Fibroblast of lung (primary cell): Measurements from ENCODE around the gene KRT74. TPM values are rescaled to one million over a fixed set of nuclear protein-coding genes. Genes with fewer than 3 reads are reported as not detected.

ENCODE experiments used
- DNase-seq, 2 donors: peaks; one replicate each; pipeline versions ENCODE4 v3.0.0 to v3.0.0-alpha.2; 2010; ENCODE audit warnings: low read depth in 2 of 2
- H2AFZ ChIP-seq: 2 replicates; pipeline ENCODE4 v1.5.1; 2012; ENCODE audit warnings: low read length, control low read depth, inconsistent platforms
- H3K27ac ChIP-seq: 2 replicates; pipeline ENCODE4 v1.5.1; 2011; ENCODE audit warnings: low read length, control low read depth; ENCODE audit not compliant: insufficient read depth
- H3K27me3 ChIP-seq: 2 replicates; pipeline ENCODE4 v1.5.1; 2011; ENCODE audit warnings: mild to moderate bottlenecking, low read length; ENCODE audit not compliant: control insufficient read depth, insufficient read depth
- H3K36me3 ChIP-seq: 2 replicates; pipeline ENCODE4 v1.5.1; 2011; ENCODE audit warnings: low read length; ENCODE audit not compliant: control insufficient read depth, insufficient read depth
- H3K4me1 ChIP-seq: 2 replicates; pipeline ENCODE4 v1.5.1; 2011; ENCODE audit warnings: low read length; ENCODE audit not compliant: control insufficient read depth, insufficient read depth; ENCODE audit errors: extremely low read depth
- H3K4me2 ChIP-seq: 2 replicates; pipeline ENCODE4 v1.5.1; 2011; ENCODE audit warnings: low read length, control low read depth; ENCODE audit not compliant: insufficient read depth; ENCODE audit errors: extremely low read depth
- H3K4me3 ChIP-seq, 4 experiments: fragments of 200-600 bp in 1 of 4; sonication (generic) in 1 of 4; replicated peaks in 1 of 4; 2 replicates each; pipeline ENCODE4 v1.5.1; 2011 to 2016; ENCODE audit warnings: low read length in 4 of 4, low read depth in 3 of 4, mild to moderate bottlenecking in 3 of 4, control low read depth in 2 of 4, inconsistent platforms in 1 of 4, mixed read lengths in 1 of 4; ENCODE audit not compliant: insufficient read depth in 1 of 4; ENCODE audit errors: control extremely low read depth in 1 of 4
- H3K79me2 ChIP-seq: 2 replicates; pipeline ENCODE4 v1.5.1; 2012; ENCODE audit warnings: mild to moderate bottlenecking, low read length, inconsistent platforms; ENCODE audit not compliant: control insufficient read depth, insufficient read depth
- H3K9ac ChIP-seq: 2 replicates; pipeline ENCODE4 v1.5.1; 2011; ENCODE audit warnings: mild to moderate bottlenecking, low read length, control low read depth; ENCODE audit not compliant: insufficient read depth
- H3K9me3 ChIP-seq: 2 replicates; pipeline ENCODE4 v1.5.1; 2012; ENCODE audit warnings: low read depth, low read length; ENCODE audit not compliant: control insufficient read depth, insufficient read depth
- H4K20me1 ChIP-seq: 2 replicates; pipeline ENCODE4 v1.5.1; 2011; ENCODE audit warnings: low read length; ENCODE audit not compliant: control insufficient read depth, insufficient read depth; ENCODE audit errors: extremely low read depth
- EZH2 ChIP-seq: IDR thresholded peaks from 2 replicates; pipeline ENCODE4 v1.5.1; 2012; ENCODE audit warnings: low read length, control low read depth, mild to moderate bottlenecking; ENCODE audit errors: missing control alignments
- polyA plus RNA-seq, 2 donors: library from polyadenylated mRNA; depleted of rRNA in 1 of 2; stranded (reverse) in 1 of 2; unstranded in 1 of 2; fragments of >200 nt; gene quantifications; 2 replicates each; pipeline ENCODE4 v1.2.1, GENCODE V29; 2011 to 2012; ENCODE audit warnings: missing spikeins in 1 of 2
- total RNA-seq: library from RNA; depleted of rRNA; stranded (reverse); fragments of >200 nt; gene quantifications from 2 replicates; pipeline ENCODE4 v1.2.1, GENCODE V29; 2014
- TF ChIP-seq, protein P1 (sequence below), 2 donors: IDR thresholded peaks in 1 of 2; conservative IDR thresholded peaks in 1 of 2; 1 replicate in 1 of 2; 2 replicates in 1 of 2; pipeline ENCODE4 v1.5.1; 2011 to 2012; ENCODE audit warnings: low read length in 2 of 2, control low read depth in 1 of 2, inconsistent platforms in 1 of 2, low read depth in 1 of 2, mild to moderate bottlenecking in 1 of 2

The KRT74 gene
- total and polyA plus RNA-seq, 2 donors (not counting 1 experiment from before 2014, with no cell fraction given) = not detected

DNA sequence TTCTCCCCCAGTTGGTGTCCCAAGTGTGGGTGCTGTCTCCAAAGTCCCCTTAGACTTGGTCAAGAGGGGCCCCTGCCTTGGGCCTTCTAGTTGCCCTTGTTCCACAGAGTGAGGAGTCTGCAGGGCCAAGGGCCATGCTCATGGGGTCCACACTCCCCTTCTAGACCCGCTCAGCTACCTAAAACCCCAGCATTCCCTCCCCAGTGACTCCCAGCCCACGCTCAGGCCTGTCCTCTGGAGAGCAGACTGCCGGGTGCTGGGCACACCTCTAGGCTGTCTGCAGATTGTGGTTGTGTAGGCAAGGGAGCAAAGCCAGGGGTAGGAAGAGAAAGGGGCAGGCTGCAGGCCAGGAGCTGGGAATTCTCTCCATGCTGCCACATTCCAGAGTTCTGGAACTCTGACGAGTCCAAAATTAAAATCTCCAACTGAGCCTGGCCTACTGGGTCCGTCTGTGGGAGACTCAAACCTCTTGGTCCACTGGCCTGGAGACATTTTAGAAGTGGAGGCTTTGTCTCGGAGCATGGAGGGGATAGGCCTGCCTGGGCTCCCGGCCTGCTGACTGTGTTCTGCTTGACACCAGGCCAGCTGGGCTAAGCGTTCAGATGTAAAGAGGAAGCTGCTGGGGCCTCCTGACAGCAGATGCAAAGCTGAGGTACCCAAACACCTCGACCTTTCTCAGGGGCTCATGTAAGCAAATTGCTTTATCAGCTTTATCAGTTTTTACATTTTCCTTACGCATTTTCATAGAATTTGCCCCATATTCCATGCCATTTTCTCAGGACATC lies 39.8 kb downstream of the KRT74 start:
- Histone ChIP-seq H3K79me2 (no peaks in the 10 kb centered on the region), H3K4me1 (no peaks in the 10 kb centered on the region), H3K36me3 (no peaks in the 10 kb centered on the region), H3K4me2 (no peak overlapping the region), H3K27ac (no peak overlapping the region), H3K9me3 (no peaks in the 10 kb centered on the region), H3K9ac (no peak overlapping the region), H2AFZ (no peak overlapping the region), H3K27me3 (peaks cover 2% of the 10 kb centered on the region), H4K20me1 (no peaks in the 10 kb centered on the region), H3K4me3 (no peak overlapping the region)
- no peak for DNase-seq
- no peak for TF ChIP-seq EZH2
- TF ChIP-seq, protein P1, sequence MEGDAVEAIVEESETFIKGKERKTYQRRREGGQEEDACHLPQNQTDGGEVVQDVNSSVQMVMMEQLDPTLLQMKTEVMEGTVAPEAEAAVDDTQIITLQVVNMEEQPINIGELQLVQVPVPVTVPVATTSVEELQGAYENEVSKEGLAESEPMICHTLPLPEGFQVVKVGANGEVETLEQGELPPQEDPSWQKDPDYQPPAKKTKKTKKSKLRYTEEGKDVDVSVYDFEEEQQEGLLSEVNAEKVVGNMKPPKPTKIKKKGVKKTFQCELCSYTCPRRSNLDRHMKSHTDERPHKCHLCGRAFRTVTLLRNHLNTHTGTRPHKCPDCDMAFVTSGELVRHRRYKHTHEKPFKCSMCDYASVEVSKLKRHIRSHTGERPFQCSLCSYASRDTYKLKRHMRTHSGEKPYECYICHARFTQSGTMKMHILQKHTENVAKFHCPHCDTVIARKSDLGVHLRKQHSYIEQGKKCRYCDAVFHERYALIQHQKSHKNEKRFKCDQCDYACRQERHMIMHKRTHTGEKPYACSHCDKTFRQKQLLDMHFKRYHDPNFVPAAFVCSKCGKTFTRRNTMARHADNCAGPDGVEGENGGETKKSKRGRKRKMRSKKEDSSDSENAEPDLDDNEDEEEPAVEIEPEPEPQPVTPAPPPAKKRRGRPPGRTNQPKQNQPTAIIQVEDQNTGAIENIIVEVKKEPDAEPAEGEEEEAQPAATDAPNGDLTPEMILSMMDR (conservative IDR thresholded peaks at IDR 0.05 in 1 of 2, IDR thresholded peaks at IDR 0.05 in 1 of 2; ENCODE audit: low read depth in 1 of 2, low read length in 2 of 2) = no peak

DNA sequence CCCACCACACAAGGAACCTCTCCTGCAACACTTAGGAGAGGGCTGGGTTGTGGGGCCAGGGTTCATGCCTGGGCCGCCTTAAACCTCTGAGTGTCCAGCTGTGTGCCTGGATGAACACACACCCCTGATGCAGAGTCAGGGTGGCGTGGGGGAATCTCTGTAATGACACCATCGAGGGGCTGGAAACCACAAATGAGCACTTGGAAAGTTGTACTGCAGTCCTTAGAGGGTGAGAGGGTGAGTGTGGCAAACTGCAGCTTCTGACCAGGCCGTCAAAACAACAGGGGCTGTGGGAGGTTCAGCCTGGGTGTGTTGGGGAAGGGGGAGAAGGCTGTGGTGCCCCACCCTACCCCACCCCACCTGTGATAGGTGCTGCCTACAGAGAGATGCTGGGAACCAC lies 41.0 kb downstream of the KRT74 start:
- no peak overlapping the region for H3K9ac ChIP-seq
- H2AFZ ChIP-seq = no peak overlapping the region
- H3K9me3 ChIP-seq = no peaks in the 10 kb centered on the region
- no peaks in the 10 kb centered on the region for H3K4me1 ChIP-seq
- no peaks in the 10 kb centered on the region for H3K36me3 ChIP-seq
- no peak overlapping the region for H3K4me2 ChIP-seq
- H3K79me2 ChIP-seq = no peaks in the 10 kb centered on the region
- no peak for DNase-seq
- H3K4me3 ChIP-seq = no peak overlapping the region
- TF ChIP-seq EZH2 = no peak
- H3K27ac ChIP-seq = no peak overlapping the region
- peaks cover 2% of the 10 kb centered on the region for H3K27me3 ChIP-seq
- H4K20me1 ChIP-seq = no peaks in the 10 kb centered on the region

DNA sequence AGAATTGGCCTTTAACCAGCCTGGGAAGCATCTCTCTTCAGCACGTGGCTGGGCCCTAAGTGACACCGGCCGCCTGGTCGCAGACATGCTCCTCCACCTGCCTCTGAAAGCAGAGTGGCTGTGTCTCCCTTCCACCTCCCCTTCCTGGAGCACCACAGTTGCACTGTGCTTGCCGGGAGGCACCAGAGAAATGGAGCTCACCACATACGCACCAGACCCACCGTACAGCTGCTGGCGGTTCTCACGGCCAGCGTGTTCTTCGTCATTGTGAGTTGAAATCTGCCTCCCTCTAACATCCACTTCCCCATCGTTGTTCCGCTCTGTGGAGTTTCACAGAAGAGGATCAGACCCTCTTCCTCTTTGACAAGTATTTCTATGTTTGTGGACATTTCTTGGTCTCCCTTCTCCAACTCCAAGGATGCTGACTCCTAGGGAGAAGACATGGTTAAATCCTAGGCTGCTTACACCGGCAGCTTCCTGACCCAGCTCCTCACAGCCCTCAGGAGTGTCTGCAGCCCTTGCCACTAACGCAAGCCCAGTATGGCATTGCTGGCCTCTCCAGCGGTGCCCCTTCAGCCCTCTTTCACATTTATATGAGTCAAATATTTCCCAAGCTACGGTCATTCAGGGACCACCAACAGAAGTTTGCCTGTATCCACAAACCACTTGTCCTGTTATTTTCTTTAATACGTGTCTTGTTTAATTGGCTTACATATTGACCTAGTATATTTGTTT lies 41.9 kb downstream of the KRT74 start:
- no peaks in the 10 kb centered on the region for H3K79me2 ChIP-seq
- H3K27me3 ChIP-seq = peaks cover 2% of the 10 kb centered on the region
- no peak for TF ChIP-seq EZH2
- no peak overlapping the region for H2AFZ ChIP-seq
- no peak overlapping the region for H3K27ac ChIP-seq
- H3K4me2 ChIP-seq = no peak overlapping the region
- H3K4me1 ChIP-seq = no peaks in the 10 kb centered on the region
- no peak overlapping the region for H3K9ac ChIP-seq
- H3K36me3 ChIP-seq = no peaks in the 10 kb centered on the region
- no peak overlapping the region for H3K4me3 ChIP-seq
- no peak for DNase-seq
- H3K9me3 ChIP-seq = no peaks in the 10 kb centered on the region
- H4K20me1 ChIP-seq = no peaks in the 10 kb centered on the region
